ENCODE results near the gene ZSCAN23. TPM values are rescaled to one million over a fixed set of nuclear protein-coding genes. Genes with fewer than 3 reads are reported as not detected.

The ZSCAN23 gene
- total and polyA plus RNA-seq, 7 donors, result 0.08 to 0.75 (median 0.26) TPM; not detected in 1

DNA sequence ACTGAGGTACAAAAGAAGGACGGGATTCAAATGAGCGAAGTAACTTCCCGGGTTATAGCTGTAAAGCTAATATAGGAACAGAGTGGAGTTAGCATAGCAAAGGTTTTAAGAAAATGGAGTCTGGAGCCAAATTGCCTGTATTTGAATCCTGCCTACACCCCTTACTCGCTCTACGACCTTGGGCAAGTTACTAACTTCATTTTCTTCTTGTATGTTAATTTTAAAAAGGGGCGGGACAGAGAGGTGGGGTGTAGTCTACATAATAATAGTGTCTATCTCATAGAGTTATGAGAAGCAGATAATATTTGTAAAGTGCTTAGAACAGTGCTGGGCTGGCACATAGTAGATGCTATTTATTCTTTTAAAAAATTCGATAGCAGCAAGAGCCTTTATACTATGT, 705 bp downstream of the ZSCAN23 start:
- intact Hi-C loops (cut with DNase I), result loop anchor here in 1 of 2 donors (2.0 kb wide), 1 partner anchor 362 kb away; the partner anchor contains the start of gene ZNF165
- H3K27ac ChIP-seq, result no peak overlapping the region

DNA sequence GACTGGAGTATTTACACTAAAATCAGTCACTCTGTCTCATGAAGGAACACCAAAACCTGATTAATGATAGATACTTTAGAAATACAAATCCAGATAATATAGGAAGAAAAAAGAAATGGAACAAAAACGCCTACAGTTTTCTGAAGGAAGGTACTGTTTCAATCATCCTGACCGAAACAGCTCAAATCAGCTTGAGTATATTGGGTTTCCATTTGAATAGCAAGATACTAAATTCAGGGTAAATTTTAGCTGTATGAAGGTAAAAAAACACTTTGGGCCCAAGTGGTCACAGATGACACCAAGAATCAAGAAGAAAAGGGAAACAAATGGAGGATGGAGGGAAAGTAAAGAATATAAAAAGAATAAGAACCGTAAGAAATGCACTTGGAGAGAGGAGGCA, 6.9 kb downstream of the ZSCAN23 start:
- TF ChIP-seq, protein P1, sequence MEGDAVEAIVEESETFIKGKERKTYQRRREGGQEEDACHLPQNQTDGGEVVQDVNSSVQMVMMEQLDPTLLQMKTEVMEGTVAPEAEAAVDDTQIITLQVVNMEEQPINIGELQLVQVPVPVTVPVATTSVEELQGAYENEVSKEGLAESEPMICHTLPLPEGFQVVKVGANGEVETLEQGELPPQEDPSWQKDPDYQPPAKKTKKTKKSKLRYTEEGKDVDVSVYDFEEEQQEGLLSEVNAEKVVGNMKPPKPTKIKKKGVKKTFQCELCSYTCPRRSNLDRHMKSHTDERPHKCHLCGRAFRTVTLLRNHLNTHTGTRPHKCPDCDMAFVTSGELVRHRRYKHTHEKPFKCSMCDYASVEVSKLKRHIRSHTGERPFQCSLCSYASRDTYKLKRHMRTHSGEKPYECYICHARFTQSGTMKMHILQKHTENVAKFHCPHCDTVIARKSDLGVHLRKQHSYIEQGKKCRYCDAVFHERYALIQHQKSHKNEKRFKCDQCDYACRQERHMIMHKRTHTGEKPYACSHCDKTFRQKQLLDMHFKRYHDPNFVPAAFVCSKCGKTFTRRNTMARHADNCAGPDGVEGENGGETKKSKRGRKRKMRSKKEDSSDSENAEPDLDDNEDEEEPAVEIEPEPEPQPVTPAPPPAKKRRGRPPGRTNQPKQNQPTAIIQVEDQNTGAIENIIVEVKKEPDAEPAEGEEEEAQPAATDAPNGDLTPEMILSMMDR (IDR thresholded peaks at IDR 0.05), result no peak
- ATAC-seq (no peak), DNase-seq (no peak)
- intact Hi-C loops (cut with DNase I), result no loop called here
- no peak overlapping the region for H3K4me3 ChIP-seq
- H3K27me3 ChIP-seq (ENCODE audit: insufficient read depth in 3 of 3, low read length in 2 of 3), result peaks cover 0 to 3% (median 0%) of the 10 kb centered on the region in 3 donors
- no peaks in the 10 kb centered on the region for H3K9me3 ChIP-seq
- peaks cover 0 to 4% of the 10 kb centered on the region in 2 donors for H3K36me3 ChIP-seq (ENCODE audit: insufficient read depth in 1 of 2, low read depth in 1 of 2)
- no peak overlapping the region for H3K27ac ChIP-seq
- H3K4me1 ChIP-seq, result no peaks in the 10 kb centered on the region
- WGBS, 3 donors, result 73 to 94% (median 91%) methylated on average over 3 of the region's 3 CpGs

More for the DNA sequence above, 705 bp downstream of the ZSCAN23 start:
- TF ChIP-seq, protein P1 (IDR thresholded peaks at IDR 0.05), result no peak
- Histone ChIP-seq H3K27me3 (ENCODE audit: insufficient read depth in 3 of 3, low read length in 2 of 3) (peaks cover 0 to 38% (median 3%) of the 10 kb centered on the region in 3 donors), H3K9me3 (no peaks in the 10 kb centered on the region), H3K4me3 (peak overlapping the region; percentile 79), H3K4me1 (no peaks in the 10 kb centered on the region), H3K36me3 (ENCODE audit: insufficient read depth in 1 of 2, low read depth in 1 of 2) (no peaks in the 10 kb centered on the region)
- ATAC-seq (no peak), DNase-seq (no peak)
- 49 to 55% (median 50%) methylated on average over 7 of the region's 7 CpGs for WGBS, 3 donors

DNA sequence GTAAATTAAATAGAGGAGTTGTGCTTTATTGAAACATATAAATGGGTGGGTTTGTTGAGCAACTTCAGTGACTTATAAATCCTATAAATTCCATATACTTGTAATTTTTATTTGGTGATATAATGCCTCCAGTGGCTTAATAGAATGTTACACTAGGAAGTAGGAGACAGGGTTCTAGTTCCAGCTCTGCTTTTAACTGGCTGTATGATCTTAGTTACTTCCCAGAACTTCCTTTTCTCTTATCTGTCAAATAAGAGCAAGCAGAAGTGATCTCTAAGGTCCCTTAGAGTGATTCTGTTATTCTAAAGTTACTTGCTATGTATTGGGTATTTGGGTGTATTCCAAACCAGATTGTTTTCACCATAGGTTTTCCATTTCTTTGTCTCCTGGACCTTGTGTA, 10.2 kb downstream of the ZSCAN23 start:
- Histone ChIP-seq H3K36me3 (ENCODE audit: insufficient read depth in 1 of 2, low read depth in 1 of 2) (peaks cover 0 to 4% of the 10 kb centered on the region in 2 donors), H3K27ac (no peak overlapping the region), H3K4me3 (no peak overlapping the region), H3K27me3 (ENCODE audit: insufficient read depth in 3 of 3, low read length in 2 of 3) (no peaks in the 10 kb centered on the region), H3K9me3 (no peaks in the 10 kb centered on the region), H3K4me1 (no peaks in the 10 kb centered on the region)
- TF ChIP-seq, protein P1 (IDR thresholded peaks at IDR 0.05), result no peak
- ATAC-seq (no peak), DNase-seq (no peak)
- intact Hi-C loops (cut with DNase I), result no loop called here

DNA sequence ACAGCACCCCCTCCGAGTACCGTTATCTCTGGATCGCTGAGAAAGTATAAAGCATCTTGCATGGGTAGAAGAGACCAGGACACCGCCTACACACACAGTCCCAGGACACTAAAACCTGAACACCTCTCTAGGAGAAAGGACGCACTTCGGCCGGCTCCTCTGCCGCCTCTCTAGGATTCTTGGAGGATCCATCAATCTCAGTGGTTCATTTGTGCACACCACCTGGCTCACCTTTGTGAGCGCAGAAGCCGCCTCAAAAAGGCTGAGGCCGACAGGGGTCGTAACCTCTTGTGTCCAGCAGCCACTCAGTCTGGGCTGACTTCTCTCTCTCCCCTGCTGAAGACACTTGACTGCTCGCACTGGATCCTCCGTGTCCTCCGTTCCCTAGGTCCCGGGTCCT, 13.5 kb downstream of the ZSCAN23 start:
- Histone ChIP-seq H3K4me3 (no peak overlapping the region), H3K27me3 (ENCODE audit: insufficient read depth in 3 of 3, low read length in 2 of 3) (no peaks in the 10 kb centered on the region), H3K9me3 (no peaks in the 10 kb centered on the region), H3K27ac (no peak overlapping the region), H3K36me3 (ENCODE audit: insufficient read depth in 1 of 2, low read depth in 1 of 2) (no peaks in the 10 kb centered on the region), H3K4me1 (no peaks in the 10 kb centered on the region)
- DNase-seq, result no peak
- ATAC-seq, result no peak
- 88 to 94% (median 90%) methylated on average over 16 of the region's 16 CpGs for WGBS, 3 donors
- intact Hi-C loops (cut with DNase I), result no loop called here
- TF ChIP-seq, protein P1 (IDR thresholded peaks at IDR 0.05), result no peak

DNA sequence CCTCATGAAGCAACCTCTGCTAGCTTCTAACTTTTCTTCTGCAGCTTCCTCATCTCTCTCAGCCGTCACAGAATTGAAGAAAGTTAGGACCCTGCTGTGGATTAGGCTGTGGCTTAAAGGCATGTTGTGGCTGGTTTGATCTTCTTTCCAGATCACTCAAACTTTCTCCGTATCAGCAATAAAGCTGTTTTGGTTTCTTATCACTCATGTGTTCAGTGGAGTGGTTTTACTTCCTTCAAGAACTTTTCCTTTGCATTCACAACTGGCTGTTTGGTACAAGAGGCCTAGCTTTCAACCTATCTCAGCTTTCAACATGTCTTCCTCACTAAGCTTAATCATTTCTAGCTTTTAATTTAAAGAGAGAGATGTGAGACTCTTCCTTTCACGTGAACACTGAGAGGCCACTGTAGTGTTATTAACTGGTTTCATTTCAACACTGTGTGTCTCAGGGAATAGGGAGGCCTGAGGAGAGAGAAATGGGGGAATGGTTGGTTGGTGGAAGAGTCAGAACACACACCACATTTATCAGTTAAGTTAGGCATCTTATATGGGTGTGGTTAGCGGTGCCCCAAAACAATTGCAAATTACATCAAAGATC, 17.2 kb downstream of the ZSCAN23 start:
- ATAC-seq, result no peak
- no peaks in the 10 kb centered on the region for H3K27me3 ChIP-seq (ENCODE audit: insufficient read depth in 3 of 3, low read length in 2 of 3)
- intact Hi-C loops (cut with DNase I), result no loop called here
- H3K9me3 ChIP-seq, result no peaks in the 10 kb centered on the region
- no peaks in the 10 kb centered on the region for H3K36me3 ChIP-seq (ENCODE audit: insufficient read depth in 1 of 2, low read depth in 1 of 2)
- H3K4me3 ChIP-seq, result no peak overlapping the region
- TF ChIP-seq, protein P1 (IDR thresholded peaks at IDR 0.05), result no peak
- H3K27ac ChIP-seq, result no peak overlapping the region
- DNase-seq, result no peak
- no peaks in the 10 kb centered on the region for H3K4me1 ChIP-seq
- 83 to 96% (median 96%) methylated on average over 4 of the region's 4 CpGs for WGBS, 3 donors
